ENCODE measurements around the gene MRPS7.
"Not testable (repeated sequence)": the region's sequence is repeated elsewhere in the genome, so short reads cannot be mapped to it uniquely, and the experiment has no call there.

Gene MRPS7

DNA sequence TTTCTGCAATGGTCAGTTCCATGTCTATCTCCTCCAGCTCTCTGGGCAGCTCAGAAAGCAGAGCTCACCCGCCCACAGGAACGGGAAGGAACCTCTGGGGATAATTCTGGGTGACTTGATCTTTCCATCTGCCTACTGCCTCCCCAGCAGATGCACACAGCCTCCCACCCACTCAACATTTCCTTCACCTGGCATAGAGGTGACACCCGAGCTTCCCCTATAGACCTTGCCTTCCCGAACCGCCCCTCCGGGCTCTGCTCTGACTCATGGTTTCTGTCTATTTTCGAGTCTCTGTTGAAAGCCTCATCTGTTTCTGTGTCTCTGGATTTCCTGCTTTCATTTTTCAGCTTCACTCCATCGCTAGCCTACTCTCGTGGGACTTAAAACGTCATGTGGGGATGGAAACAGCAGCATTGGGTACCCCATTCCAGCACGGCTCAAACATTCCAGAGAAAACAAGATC is 11.6 kb upstream of the MRPS7 start:
- CTCF ChIA-PET = interaction anchor here (0.7 to 1.1 kb wide), 2 partner anchors 8 to 9 kb away, joined by 3 to 4 read pairs; no protein-coding TSS in a partner anchor
- peak overlapping the region; percentile 43 for H3K27ac ChIP-seq
- TF ChIP-seq, protein P1, sequence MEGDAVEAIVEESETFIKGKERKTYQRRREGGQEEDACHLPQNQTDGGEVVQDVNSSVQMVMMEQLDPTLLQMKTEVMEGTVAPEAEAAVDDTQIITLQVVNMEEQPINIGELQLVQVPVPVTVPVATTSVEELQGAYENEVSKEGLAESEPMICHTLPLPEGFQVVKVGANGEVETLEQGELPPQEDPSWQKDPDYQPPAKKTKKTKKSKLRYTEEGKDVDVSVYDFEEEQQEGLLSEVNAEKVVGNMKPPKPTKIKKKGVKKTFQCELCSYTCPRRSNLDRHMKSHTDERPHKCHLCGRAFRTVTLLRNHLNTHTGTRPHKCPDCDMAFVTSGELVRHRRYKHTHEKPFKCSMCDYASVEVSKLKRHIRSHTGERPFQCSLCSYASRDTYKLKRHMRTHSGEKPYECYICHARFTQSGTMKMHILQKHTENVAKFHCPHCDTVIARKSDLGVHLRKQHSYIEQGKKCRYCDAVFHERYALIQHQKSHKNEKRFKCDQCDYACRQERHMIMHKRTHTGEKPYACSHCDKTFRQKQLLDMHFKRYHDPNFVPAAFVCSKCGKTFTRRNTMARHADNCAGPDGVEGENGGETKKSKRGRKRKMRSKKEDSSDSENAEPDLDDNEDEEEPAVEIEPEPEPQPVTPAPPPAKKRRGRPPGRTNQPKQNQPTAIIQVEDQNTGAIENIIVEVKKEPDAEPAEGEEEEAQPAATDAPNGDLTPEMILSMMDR (conservative IDR thresholded peaks at IDR 0.05; ENCODE audit: low read depth) = no peak
- peak; percentile 67 for DNase-seq (ENCODE audit: low spot score)
- POLR2A ChIA-PET (ENCODE audit: low non-redundant PET) = no interaction called here

DNA sequence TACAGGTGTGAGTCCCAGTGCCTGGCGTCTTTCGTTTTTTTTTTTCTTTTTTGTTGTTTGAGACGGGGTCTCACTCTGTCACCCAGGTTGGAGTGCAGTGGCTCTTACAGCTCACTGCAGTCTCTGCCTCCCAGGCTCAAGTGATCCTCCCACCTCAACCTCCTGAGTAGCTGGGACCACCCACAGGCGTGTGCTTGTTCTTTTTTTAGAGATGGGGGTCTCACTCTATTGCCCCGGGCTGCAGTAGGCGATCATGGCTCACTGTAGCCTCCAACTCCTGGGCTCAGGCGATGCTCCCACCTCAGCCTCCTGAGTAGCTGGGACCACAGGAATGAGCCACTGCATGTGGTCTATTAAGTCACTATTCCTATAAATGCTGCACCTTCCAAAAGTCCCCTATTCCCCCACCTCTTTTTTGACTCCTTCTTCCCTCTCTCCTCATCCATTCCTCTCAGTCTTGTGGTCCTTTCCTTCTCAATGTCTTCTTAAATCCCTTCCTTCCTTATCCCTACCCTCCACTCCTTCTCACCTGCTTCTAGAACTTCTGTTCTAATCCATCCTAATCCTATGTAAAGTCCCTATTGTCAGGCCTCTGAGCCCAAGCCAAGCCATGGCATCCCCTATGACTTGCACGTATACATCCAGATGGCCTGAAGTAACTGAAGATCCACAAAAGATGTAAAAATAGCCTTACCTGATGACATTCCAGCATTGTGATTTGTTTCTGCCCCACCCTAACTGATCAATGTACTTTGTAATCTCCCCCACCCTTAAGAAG is 9.5 kb upstream of the MRPS7 start:
- TF ChIP-seq, protein P1 (conservative IDR thresholded peaks at IDR 0.05; ENCODE audit: low read depth) = no peak
- no peak overlapping the region for H3K27ac ChIP-seq
- ChIA-PET POLR2A (ENCODE audit: low non-redundant PET) (no interaction called here), CTCF (interaction anchor here (0.7 kb wide), 2 partner anchors 71 to 241 kb away, joined by 3 read pairs; no protein-coding TSS in a partner anchor)
- DNase-seq (ENCODE audit: low spot score) = no peak

DNA sequence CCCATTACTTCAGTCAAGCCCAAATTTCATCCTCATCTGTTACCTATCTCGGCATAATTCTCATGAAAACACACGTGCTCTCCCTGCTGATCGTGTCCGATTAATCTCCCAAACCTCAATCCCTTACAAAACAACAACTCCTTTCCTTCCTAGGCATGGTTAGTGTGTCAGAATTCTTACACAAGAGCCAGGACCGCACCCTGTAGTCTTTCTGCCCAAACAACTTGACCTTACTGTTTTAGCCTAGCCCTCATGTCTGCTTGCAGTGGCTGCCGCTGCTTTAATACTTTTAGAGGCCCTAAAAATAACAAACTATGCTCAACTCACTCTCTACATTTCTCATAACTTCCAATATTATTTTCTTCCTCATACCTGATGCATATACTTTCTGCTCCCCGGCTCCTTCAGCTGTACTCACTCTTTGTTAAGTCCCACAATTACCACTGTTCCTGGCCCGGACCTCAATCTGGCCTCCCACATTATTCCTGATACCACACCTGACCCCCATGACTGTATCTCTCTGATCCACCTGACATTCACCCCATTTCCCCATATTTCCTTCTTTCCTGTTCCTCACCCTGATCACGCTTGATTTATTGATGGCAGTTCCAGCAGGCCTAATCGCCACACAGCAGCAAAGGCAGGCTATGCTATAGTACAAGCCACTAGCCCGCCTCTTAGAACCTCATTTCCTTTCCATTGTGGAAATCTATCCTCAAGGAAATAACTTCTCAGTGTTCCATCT is 5.6 kb upstream of the MRPS7 start:
- POLR2A ChIA-PET (ENCODE audit: low non-redundant PET); DNase-seq (ENCODE audit: low spot score); H3K27ac ChIP-seq; CTCF ChIA-PET: not testable (repeated sequence)

DNA sequence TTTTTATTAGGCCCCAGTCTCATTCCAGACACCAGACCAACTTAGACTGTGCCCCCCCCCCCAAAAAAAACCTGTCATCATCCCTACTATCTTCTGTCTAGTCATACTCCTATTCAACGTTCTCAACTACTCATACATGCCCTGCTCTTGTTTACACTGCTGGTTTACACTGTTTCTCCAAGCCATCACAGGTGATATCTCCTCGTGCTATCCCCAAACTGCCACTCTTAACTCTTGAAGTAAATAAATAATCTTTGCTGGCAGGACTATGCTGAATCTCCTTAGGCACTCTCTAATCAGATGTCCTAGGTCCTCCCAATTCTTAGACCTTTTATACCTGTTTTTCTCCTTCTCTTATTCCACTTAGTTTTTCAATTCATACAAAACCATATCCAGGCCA is 4.5 kb upstream of the MRPS7 start:
- H3K27ac ChIP-seq; POLR2A ChIA-PET (ENCODE audit: low non-redundant PET); DNase-seq (ENCODE audit: low spot score); CTCF ChIA-PET: not testable (repeated sequence)

DNA sequence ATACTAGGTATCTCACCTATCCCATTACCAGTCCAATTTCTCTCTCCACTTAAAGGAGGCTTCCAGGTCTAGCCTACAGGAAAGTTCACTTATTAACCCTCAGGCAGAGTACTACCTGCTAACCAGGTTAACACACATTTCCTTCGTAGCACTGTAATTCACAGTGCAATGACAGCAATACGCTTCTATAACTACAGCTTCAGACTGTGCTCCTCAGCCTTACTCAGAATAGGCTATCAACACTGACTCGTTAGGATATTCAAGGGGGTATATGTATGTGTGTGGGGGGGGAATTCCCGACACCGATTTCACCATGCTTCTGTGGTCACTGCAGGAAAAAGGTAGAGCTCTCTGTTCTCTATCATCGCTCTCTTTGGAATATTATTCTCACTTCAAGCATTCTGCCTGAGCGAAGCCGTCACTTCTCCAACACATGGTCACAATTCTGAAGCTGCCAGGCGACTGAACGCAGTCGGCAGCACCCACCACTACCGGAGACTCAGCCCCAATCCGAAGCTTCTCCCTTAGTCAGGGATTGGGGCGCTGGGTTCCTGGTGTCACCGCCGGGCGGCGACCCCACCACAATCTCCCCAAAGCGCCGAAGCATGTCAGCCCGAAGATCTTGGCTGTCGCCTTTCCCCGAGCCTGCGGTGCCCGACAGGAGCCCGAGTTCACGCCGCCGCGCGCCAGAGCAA is 891 bp upstream of the MRPS7 start:
- TF ChIP-seq, protein P1 (conservative IDR thresholded peaks at IDR 0.05; ENCODE audit: low read depth) = no peak
- peak overlapping the region; percentile 95 for H3K27ac ChIP-seq
- POLR2A ChIA-PET (ENCODE audit: low non-redundant PET) = interaction anchor here (0.5 to 2.2 kb wide), 6 partner anchors 10 to 895 kb away, joined by 3 to 16 read pairs (median 7); partner anchors contain the start of genes GRB2, MIF4GD and SLC25A19
- CTCF ChIA-PET = interaction anchor here (0.6 to 4.2 kb wide), 4 partner anchors 10 to 402 kb away, joined by 3 to 20 read pairs (median 9); partner anchors contain the start of gene MIF4GD
- no peak for DNase-seq (ENCODE audit: low spot score)

DNA sequence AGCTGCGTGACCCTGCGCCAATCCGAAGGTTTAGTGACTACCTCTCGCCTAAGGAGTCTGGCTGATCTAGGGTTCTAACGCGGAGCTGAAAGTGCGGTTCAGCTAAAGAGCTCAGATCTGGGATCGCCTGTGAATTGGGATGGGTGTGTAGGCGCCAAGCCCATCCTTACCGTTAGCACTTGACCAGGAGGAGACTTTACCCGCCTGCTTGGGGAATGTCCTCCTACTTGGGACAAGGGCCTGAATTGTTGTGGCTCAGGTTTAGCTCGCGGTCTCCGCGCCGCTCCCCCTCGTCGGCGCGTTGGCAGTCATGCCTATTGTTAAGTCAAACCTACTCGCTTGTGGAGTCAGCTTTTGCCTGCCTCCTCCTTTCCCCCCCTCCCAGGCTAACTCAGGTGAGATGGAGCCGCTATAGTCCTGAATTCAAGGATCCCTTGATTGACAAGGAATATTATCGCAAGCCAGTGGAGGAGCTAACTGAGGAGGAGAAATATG is 480 bp downstream of the MRPS7 start:
- H3K27ac ChIP-seq = peak overlapping the region; percentile 95
- DNase-seq (ENCODE audit: low spot score) = no peak
- TF ChIP-seq, protein P1 (conservative IDR thresholded peaks at IDR 0.05; ENCODE audit: low read depth) = no peak
- ChIA-PET POLR2A (ENCODE audit: low non-redundant PET) (interaction anchor here (1.5 to 2.2 kb wide), 3 partner anchors 8 to 144 kb away, joined by 9 to 16 read pairs (median 9); partner anchors contain the start of genes GRB2, MIF4GD and SLC25A19), CTCF (interaction anchor here (1.0 to 4.2 kb wide), 3 partner anchors 9 to 60 kb away, joined by 4 to 20 read pairs (median 15); partner anchors contain the start of gene MIF4GD)

DNA sequence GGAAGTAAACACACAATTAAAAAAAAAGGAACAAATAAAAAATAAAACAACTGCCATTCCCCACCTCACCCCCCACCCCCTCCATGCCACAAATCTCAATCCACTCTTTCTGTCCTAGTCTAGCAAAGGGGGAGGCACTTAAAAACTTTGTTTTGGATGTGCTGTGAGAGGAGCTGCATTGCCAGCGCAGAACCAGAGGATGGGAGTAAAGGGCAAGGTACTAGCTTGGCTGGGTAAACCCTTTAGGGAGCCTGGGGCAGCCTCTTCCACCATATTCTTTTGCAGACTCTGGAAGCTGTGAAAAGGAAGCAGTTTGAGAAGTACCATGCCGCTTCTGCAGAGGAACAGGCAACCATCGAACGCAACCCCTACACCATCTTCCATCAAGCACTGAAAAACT is 1.4 kb downstream of the MRPS7 start:
- TF ChIP-seq, protein P1 (conservative IDR thresholded peaks at IDR 0.05; ENCODE audit: low read depth) = no peak
- no peak overlapping the region for H3K27ac ChIP-seq
- CTCF ChIA-PET = interaction anchor here (0.6 to 4.2 kb wide), 3 partner anchors 8 to 23 kb away, joined by 3 to 20 read pairs (median 15); partner anchors contain the start of gene MIF4GD
- POLR2A ChIA-PET (ENCODE audit: low non-redundant PET) = no interaction called here
- no peak for DNase-seq (ENCODE audit: low spot score)

Data from RWPE1 (cell line).